SW 1271 (cell line): ENCODE results near the gene ZNG1C.
"Not testable (repeated sequence)": the region's sequence is repeated elsewhere in the genome, so short reads cannot be mapped to it uniquely, and the experiment has no call there.

ENCODE experiments used
- DNase-seq, 2 experiments: peaks; one replicate each; lab custom pipeline; 2025; lab: John Stamatoyannopoulos, UW

Gene ZNG1C

DNA sequence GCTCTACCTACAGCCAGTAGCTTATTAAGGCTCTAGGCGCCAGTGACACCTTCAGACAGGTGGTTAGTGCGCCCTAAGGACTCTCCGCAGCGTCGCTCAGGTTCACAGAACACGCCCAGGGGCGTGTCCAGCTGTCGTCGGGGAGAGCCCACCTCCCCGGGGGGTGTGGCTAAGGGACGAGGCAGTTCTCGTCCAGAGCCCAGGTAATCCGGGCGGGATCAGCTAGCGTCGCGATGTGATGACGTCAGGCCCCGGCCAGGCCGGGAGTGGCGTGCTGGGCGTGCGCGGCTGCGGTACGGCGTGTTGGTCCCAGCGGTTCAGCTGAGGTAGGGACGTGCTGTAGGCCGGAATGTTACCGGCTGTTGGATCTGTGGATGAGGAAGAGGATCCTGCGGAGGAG, at the start of gene ZNG1C:
ZNG1C (plus strand) TSS at position 301 of the 400 bp plus-strand sequence; CDS start at position 350, 49 bp downstream.
- DNase-seq, result not testable (repeated sequence)

DNA sequence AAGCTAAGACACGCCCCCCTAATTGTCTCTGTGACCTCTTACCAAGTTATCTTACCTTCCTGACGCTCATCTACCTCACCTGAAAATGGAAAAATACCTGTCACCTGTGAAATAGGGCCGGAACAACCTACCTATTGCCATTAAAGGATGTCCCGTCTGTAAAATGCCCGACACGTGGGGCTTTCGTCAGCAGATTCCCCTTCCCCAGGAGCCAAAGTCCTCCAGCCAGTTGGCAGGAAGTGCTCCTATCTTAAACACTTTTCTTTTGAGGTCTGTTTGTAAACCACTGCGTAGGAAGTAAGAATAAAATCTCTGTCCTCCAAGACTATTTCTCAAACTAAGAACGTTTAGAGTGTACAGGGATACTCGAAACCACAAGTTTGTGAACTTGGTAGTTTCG, 654 bp downstream of the ZNG1C start:
- not testable (repeated sequence) for DNase-seq

DNA sequence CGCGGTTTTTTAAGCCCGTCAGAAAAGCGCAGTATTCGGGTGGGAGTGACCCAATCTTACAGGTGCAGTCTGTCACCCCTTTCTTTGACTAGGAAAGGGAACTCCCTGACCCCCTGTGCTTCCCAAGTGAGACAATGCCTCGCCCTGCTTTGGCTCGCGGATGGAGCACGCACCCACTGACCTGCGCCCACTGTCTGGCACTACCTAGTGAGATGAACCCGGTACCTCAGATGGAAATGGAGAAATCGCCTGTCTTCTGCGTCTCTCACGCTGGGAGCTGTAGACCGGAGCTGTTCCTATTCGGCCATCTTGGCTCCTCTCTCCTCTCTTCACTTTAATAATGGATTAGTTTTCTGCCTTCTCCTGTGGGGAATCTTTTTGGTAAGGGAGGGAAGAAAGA, 39.3 kb downstream of the ZNG1C start:
- not testable (repeated sequence) for DNase-seq

DNA sequence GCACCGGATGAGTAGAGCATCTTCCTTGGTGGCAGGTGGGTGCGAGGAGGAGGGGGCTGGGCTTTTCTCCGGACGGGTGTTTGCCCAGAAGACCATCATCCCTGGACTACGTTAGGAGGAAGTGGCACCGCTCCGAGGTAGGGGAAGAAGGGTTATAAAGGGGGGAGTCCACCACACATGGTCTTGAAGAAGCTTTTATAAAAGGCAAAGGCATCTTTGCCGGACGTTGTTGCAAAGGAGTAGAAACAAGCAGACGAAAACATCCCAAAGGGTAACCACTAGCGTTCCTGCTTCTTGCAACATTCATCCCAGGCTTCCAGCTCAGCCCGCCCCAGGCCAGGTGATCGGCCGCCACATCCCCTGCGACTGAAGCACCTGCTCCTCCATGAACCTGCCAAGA, 60.8 kb downstream of the ZNG1C start, which contains the start of gene FOXD4L3:
FOXD4L3 (plus strand) TSS at position 301 of the 400 bp plus-strand sequence; CDS start at position 386, 85 bp downstream.
- not testable (repeated sequence) for DNase-seq

DNA sequence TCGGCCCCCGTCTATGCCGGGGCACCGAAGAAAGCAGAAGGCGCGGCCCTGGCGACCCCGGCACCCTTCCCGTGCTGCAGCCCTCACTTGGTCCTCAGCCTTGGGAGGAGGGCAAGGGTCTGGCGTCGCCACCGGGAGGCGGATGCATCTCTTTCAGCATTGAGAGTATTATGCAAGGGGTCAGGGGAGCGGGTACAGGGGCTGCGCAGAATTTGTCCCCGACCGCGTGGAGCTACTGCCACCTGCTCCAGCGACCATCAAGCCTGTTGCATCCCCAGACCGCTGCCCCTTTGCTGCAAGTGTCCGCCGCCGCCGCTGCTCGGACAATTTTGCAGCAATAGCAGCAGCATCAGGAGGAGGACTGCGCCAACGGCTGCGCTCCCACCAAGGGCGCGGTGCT, 62.0 kb downstream of the ZNG1C start:
- DNase-seq, result not testable (repeated sequence)

DNA sequence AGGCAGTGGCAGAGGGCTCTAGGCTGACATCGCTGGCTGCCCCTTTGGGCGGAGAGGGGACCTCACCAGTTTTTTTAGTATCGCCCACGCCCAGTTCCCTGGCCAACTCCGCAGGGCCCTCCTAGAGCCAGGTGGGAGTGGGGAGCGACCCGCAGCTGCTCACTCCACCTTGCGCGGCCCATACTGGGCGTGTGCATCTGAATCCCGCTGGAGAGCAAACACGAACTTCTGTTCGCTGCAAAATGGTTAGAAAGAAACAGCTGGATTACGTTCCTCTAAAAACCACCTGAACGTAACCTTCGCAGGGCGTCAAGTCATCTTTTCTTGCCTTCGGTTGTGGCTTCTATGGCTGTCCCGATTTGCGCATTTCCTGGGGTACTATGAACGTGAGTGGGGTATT, 62.4 kb downstream of the ZNG1C start:
- DNase-seq, result not testable (repeated sequence)

DNA sequence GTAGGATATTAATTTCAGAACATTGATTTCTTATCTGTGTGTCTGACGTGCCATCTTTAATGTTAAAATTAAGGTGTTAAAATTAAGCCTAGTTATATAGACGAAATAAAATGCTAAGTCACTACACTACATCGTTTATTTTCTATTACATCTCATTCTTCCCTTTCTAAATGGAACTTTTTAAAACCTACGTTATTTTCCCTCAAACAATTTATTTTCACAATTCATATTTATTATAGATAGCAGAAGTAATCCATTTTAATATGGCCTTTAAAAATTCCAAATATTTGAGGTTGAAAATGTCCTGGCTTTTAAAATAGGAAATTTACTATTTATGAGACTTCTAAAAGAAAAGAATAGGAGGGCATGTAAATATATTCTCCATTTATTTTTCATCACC, 63.0 kb downstream of the ZNG1C start:
- not testable (repeated sequence) for DNase-seq

DNA sequence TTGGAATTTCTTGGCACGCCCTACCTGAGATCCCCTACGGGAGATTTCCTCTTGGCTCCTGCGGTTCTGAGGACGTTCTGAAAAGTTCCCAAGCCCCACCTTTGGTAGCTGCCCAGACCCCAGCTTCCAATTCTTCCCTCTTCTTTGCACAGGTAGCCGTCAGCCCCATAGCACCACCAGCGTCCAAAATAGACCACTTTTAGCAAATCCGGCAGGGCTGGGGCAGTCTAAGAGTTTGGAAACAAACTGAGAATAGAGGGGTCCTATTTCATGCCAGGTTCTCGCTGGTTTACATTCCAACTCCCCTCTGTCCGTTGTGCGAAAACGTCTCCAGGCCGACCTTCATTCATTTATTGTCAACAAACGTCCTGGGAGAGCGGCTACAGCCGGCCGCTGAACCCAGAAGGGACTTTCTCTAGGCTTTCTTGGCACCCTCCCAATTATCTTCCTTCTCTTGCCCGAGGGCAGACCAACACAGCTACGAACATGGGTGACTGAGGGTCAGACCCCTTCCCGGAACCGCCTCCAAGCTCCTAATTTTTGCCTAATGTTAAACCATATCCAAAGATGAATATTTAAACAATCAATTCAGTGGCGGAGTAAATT, 64.0 kb downstream of the ZNG1C start:
- not testable (repeated sequence) for DNase-seq

DNA sequence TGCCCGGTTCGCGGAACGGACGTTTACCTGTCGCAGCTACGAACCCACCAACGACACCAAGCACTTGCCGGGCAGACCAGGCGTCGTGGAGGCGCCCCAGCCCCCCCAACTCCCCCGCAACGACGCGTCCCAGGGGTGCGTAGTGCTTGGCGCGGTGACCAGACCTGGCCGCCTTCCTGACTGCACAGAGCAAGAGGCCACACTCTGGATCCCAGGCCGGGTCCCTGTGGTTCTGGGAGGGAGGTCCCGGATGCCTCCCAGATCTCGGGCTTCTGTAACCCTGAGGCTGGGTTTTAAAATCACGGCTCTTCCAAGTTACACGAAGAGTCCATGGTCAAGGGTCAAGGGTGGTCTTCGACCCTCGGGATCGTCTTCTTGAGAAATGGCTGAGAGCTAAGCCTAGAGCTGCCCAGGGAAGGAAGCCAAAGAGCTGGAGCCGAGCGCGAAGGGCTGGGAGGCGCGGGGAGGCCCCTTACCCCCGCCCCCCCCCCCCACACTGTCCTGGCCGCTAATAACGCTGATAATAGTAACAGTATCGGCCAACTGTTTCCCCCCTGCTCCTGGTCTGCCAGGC, 64.7 kb downstream of the ZNG1C start:
- DNase-seq, result not testable (repeated sequence)

DNA sequence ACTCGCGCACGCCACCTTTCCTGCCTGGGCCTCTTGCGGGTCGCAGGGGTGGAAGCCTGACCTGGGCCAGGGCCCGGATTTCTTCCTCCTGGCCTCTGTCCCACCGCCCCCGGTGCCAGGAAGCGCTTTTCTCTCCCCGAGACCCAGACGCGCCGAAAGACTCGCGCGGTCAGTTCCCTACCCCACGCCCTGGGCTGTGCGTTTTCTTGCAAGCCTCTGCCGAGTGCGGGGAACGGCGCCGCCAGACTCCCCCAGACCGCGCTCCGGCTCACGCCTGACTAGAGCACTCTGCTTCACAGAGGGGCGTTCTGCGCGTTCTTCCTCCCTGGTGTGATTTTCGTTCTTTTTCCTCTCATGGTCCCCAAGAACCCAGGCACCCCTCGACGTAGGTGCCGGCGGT, 65.3 kb downstream of the ZNG1C start:
- not testable (repeated sequence) for DNase-seq

DNA sequence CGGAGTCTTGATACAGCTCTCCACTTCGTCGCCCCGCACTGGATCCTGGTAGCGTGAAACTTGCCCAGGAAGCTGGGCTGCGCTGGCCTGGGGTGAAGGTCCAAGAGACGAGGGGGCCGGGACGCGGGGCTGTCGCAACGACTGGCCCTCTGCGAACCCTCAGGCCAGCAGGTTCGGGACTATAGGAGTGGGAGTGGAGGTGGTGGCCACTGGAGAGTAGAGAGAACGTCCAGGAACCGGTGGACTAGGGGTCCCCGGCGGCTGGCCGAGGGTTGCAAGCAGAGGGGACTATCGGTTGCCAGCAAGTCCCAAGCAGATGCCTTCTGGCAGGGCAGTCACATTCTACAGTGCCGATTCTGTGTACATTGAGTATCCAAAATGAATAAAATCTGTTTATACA, 65.9 kb downstream of the ZNG1C start:
- DNase-seq, result not testable (repeated sequence)

DNA sequence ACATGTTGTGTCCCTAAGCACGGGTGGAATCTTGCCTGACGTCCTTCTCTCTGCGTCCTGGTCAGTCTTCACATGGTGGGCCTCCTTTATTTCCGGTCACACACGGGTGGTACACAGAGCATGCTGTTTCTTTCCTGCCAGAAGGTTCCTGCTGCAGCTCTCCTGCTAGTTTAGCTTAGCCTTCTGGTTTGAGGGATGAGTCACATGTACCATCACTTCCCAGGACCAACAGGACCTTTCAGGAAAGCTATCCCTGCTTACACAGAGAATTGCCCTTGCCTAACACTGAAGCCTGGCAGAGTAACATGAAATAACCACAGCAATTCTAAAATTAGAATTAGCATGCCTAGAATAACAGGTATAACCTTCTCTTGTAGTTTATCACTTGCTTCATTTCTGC, 69.4 kb downstream of the ZNG1C start:
- DNase-seq, result not testable (repeated sequence)

DNA sequence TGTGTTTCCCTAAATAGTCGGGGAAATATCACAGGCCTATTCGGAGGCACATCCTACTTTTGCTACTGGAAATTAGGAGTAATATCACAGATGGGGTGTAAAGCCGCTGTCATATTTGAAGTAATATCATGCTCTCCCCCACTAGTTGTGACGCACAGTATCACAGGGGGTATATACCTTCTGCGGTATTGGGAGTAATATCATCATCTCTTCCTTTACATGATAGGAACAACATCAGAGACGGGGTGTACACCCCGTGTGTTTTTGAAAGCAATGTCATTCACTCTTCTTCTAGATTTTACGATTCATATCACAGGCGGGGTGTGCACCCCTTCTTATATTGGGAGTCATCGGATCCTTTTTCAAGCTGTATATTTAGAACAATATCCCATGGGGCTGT, 76.4 kb downstream of the ZNG1C start:
- DNase-seq, result not testable (repeated sequence)

DNA sequence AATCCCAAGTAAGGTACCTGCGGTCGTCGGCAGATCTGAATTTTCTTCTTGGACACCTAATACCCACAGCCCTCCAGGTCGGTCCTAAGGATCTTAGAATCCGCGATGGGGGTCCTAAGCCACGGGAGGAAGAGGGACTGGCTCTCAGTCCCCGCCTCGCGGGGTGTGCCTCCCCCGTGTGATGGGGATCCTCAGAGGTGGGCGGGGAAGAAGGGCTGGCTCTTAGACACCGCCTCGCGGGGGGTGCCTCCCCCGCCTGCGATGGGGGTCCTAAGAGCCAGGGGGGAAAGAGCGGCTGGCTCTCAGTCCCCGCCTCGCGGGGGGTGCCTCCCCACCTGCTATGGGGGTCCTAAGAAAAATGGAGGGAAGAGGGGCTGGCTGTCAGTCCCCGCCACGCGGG, 82.0 kb downstream of the ZNG1C start:
- not testable (repeated sequence) for DNase-seq

DNA sequence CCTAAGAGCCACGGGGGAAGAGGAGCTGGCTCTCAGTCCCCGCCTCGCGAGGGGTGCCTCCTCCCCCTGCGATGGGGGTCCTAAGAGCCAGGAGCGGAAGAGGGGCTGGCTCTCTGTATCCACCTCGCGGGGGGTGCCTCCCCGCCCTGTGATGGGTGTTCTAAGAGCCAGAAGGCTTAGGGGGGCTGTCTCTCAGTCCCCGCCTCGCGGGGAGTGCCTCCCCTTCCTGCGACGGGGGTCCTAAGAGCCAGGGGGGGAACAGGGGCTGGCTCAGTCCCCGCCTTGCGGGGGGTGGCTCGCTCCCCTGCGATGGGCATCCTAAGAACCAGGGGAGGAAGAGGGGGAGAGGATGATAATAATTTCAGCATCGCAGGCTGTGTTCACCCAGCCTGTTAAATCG, 82.7 kb downstream of the ZNG1C start:
- DNase-seq, result not testable (repeated sequence)

DNA sequence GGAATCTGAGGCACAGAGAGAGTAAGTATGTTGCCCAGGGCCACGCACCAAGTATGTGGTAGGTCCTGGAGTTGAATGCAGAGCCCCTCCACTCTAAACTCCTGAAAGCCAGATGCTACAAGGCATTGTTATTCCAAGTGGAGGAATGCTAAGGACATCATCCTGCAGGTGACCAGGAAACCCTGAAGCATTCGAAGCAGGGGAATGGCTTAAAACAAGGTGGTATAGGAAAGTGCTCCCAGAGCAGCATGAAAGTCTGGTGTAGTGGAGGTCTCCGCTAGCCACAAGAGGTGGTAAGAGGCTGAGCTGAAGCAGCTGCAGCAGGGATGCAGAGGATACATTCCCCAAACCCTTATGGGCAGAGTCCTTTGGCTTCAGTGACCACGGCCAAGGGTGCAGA, 87.3 kb downstream of the ZNG1C start:
- not testable (repeated sequence) for DNase-seq

DNA sequence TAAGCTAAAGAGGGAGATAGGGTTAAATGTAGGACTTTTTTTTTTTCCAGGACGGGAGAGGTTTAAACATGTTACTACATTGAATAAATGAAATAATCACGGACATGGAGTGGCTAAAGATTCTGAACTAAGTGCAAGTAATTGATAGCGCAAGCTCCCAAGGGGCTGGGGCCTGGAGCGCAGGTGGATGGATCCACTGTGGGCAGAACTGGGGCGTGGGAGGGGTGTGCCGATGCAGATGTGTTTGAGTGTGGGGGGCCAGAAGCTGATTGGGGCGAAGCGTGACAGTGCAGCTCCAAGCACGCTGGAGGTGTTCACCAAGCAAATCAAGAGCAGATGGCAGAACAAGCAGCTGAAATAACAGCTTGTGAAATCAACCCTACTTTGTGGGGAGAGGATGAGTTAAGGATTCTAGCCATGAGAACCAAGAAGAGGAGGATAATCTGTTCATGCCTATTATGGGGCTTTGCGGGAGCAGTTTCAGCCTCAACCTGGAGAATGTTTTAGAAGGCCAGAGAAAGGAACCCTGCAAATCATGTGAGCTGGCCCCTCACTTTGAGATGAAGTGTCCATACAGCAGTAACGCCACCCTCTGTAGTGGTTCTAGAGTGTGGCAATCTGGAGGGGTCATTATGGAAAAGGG, 88.9 kb downstream of the ZNG1C start:
- not testable (repeated sequence) for DNase-seq

DNA sequence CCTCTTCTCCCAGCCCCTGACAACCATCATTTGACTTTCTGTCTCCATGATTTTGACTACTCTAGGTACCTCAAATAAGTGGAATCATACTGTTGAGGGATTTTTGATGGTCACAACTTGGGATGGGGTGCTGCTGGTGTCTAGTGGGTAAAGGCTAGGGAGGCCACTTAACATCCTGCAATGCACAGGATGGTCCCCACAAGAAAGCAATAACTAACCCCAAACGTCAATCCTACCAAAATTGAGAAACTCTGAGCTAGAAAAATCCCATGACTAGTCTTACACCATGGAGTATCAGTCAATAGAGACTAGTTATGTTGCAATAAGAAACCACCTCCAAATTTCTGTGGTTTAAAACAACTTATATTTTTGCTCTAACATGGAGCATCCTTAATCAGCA, 90.3 kb downstream of the ZNG1C start:
- DNase-seq, result not testable (repeated sequence)

DNA sequence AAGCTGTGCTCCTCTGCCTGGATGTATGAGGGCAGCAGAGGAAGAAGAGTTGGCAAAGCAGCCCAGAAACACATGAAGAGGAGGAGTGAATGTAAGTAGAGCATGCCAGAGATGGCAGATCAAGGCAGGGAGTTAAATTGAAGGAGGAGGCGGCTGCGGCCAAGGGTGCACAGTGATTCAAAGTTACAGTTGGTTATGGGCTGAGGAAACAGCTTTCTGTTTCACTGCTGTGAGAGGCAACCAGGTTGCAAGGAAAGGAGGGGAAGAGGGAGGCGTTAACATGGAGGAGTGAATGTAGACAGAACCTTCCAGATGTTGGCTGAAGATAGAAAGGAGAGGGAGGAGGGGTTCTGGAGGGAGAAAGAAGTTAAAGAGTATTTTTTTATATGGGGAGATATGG, 94.2 kb downstream of the ZNG1C start:
- DNase-seq, result not testable (repeated sequence)

DNA sequence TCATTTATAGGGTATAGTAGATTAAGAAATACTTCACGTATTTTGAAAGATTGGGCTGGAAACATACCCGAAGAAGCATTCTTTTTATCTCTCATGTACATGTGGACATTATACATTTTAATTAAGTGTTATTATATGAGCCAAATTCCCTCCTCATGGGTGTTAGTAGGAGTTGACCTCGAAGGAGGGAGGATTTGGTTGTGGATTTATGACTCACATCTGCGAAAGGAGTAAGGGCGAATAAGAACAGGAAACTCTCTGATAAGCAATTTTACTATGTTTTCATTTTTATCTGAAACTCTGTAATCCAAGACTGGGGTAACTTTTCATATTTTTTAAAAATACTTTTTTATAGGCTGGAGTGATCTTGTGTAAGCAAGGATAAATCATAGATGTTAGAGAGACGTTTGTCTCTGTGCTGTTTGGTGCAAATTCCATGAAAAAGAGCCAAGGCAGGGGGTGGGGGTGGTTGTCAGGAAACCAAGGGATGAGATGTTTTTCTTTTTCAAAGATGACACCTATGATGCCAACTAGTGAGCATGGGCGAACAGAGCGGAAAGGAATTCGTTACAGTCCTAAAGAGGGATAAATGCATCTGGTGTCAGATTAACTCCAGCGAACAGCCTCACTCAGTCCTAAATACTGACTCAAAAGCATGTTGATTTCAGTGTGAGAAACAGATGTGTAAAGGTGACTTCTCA, 95.0 kb downstream of the ZNG1C start:
- DNase-seq, result not testable (repeated sequence)

DNA sequence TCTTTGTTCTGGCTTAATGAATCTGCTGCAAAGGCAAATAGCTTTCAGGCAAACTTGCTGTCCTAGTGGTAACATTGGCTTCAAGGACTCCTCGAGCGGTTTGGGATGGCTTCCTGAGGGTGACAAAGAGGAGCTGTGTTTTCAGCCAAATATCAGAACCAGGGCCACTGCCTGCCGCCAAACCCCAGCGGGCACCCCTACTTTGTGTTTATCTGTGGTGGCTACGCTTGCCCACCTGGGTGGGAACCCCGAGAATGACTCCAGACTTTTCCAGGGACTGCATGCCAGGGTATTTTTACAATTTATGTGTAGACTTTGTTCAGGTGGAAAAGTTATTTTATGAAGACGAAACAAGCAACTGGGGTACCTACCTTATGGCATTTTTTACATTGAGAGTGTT, 96.2 kb downstream of the ZNG1C start:
- DNase-seq, result not testable (repeated sequence)

DNA sequence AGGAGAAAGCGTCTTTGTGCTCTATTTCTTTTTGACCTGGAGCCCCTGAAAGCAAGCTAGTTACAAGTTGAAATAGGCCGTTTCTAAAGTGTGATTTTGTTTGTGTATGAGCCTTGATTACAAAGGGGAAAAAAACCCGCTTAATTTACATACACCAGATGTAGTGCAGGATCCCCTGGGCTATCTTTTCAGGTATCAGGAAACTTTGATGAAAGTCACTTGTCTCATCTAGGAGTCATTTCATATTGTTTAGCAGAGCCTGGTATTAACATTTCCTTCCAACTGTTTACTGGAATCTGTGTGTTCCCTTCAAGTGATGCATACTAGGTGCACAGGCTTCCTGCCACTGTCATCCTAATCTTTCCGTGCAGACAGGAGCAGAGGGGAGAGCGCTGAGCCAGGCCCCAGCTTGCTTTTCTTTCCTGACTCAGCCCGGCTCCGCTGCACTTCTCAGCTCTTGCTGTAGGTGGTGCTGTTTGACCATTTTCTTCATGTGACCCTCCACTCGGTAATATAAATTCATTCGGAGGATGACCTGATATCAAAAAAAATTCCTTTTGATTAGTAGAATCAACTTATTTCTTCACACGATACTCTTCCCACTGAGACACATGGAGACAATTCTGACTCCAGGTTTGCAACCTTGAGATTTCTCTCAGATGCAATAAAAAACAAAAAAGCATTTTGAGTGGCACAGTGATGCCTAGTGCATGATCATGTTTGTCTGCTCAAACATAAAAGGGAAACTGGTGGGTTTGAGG, 100.7 kb downstream of the ZNG1C start:
- DNase-seq, result not testable (repeated sequence)
